SK-N-MC (cell line): ENCODE data around the gene CD48.

Experiments used
- EZH2 ChIP-seq: fragments of 200-600 bp; sonication (generic); IDR thresholded peaks from one replicate; pipeline ENCODE4 v1.6.1; 2017; ENCODE audit warnings: antibody characterized with exemption
- FOXP2 ChIP-seq: optimal IDR thresholded peaks from 2 replicates; pipeline ENCODE3; 2011; ENCODE audit warnings: mild to moderate bottlenecking, moderate library complexity; ENCODE audit not compliant: insufficient read depth; ENCODE audit errors: extremely low read length, control extremely low read depth
- POLR2AphosphoS5 ChIP-seq: IDR thresholded peaks from 2 replicates; pipeline ENCODE4 v1.6.1; 2012; ENCODE audit warnings: mild to moderate bottlenecking, low read depth, low read length, borderline replicate concordance

DNA sequence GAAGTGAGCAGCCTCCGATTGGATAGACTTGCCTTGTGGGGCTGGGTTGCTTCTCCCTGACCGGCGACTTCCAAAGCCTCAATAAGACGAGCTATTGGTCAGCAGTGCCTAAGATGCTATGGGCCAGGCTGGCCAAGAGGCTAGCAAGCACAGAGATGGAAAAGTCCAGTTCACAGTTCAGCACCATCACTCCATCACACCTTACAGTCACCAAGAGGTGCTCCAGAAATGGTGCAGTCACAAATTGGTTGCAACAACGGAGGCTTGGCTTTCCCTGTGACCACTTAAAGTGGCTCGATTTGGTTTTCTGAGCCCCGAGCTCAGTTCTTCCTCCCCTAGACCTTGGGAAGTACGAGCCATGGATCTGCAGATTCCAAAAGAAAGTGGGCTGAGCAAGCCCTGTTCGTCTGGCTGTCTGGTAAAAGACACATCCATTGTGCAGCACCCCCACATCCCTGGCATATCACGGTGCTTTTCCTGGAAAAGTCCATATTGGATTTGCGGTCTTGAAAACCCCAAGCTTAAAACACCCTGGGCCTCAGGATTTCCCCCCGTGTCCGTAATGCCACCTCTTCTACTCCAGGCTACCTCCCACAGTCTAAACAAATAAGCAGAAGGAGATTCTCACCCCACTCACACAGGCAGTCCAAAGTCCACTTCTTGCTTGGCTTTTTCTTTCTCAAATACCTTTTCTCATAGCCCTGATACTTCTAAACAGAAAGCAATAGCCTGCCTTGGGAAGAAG is 66.1 kb downstream of the CD48 start:
- TF ChIP-seq POLR2AphosphoS5 = no peak
- TF ChIP-seq EZH2 = no peak
- no peak for TF ChIP-seq FOXP2
